Fibroblast of mammary gland (primary cell): ENCODE results near the gene RCBTB1.
"Not testable (repeated sequence)": the region's sequence is repeated elsewhere in the genome, so short reads cannot be mapped to it uniquely, and the experiment has no call there.

Experiments used
- DNase-seq: peaks from one replicate; pipeline ENCODE4 v3.0.0-alpha.2; 2010; ENCODE audit warnings: low read depth
- H3K4me3 ChIP-seq: 2 replicates; pipeline ENCODE4 v1.5.1; 2011; ENCODE audit warnings: low read depth, mild to moderate bottlenecking, low read length, moderate library complexity; ENCODE audit not compliant: control insufficient read depth
- CTCF ChIP-seq: conservative IDR thresholded peaks from 2 replicates; pipeline ENCODE4 v1.5.1; 2011; ENCODE audit warnings: low read depth, low read length, inconsistent platforms; ENCODE audit not compliant: control insufficient read depth, insufficient read depth

Gene RCBTB1

GRCh38 chr13:49615836-49616675 lies 30.7 kb upstream of the RCBTB1 start:
- DNase-seq: no peak
- no peak overlapping the region for H3K4me3 ChIP-seq
- TF ChIP-seq CTCF: no peak

- not testable (repeated sequence) for H3K4me3 ChIP-seq, DNase-seq
Observed at GRCh38 chr13:49612042-49612441, 26.7 kb upstream of the RCBTB1 start.

GRCh38 chr13:49610176-49610575 lies 24.8 kb upstream of the RCBTB1 start:
- TF ChIP-seq CTCF: no peak
- H3K4me3 ChIP-seq: no peak overlapping the region
- no peak for DNase-seq

- TF ChIP-seq CTCF: no peak
- no peak for DNase-seq
- H3K4me3 ChIP-seq: no peak overlapping the region
Observed at GRCh38 chr13:49608651-49609331, 23.4 kb upstream of the RCBTB1 start.

GRCh38 chr13:49607761-49608160 lies 22.4 kb upstream of the RCBTB1 start:
- H3K4me3 ChIP-seq: no peak overlapping the region
- no peak for TF ChIP-seq CTCF
- DNase-seq: no peak

- peak overlapping the region; percentile 43 for H3K4me3 ChIP-seq
- peak; percentile 82 for TF ChIP-seq CTCF
- DNase-seq: peak; percentile 90
Observed at GRCh38 chr13:49606747-49607648, 21.6 kb upstream of the RCBTB1 start.
